ENCODE measurements around the gene CNRIP1. TPM values are rescaled to one million over a fixed set of nuclear protein-coding genes. Genes with fewer than 3 reads are reported as not detected.

The CNRIP1 gene, protein sequence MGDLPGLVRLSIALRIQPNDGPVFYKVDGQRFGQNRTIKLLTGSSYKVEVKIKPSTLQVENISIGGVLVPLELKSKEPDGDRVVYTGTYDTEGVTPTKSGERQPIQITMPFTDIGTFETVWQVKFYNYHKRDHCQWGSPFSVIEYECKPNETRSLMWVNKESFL
- total RNA-seq (2022) (0.84 and 2.4 TPM in 2 replicates), Bru-seq, nascent RNA (percentile 30 among the genes with signal in this experiment), BruChase-seq, experiment 1, labeled RNA remaining after a 6-hour chase (percentile 33 among the genes with signal in this experiment), BruChase-seq, experiment 2, labeled RNA remaining after a 2-hour chase (percentile 31 among the genes with signal in this experiment)
- long read RNA-seq, partial matches to known transcripts, result 1 of 4 reads
- long read RNA-seq, other reads (novel, unspliced or antisense), result 1 of 4 reads

DNA sequence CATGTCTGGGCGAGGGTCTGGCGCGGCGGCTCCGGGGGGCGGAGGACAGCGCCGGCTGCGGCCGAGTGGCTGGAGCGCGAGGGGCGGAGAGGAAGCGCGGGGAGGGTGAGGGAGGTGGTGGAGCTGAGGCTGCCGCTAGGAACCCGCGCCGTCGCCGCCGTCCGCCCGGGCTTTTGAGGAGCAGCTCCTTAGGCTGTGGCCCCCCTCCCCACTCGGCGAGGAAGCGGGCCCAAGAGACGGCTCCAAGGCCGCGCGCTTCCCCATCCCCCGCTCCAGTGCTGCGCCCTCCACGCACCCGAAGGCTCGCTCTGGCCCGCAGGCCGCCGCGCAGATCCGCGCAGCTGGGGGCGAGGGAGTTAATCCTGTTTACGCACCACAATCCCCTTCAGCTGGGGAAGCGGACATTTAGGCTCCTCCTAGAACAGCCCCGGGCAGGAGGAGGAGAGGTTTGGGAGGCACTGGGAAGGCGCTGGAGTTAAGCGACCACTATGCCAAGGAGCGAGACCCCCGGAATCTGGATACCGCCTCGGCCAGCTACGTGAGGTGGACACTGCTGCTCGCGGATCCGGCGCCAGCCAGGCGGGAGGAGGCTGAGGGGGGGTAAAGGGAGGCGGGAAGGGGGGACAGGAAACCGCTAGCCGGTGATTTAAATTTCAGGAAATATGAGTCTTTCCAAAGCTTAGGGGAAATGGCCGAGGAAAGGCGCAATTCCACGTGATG, at the start of gene CNRIP1:
TSS of gene CNRIP1 (minus strand) at position 552 of the 720 bp plus-strand sequence. CDS start at position 3, 549 bp downstream.
- ChIA-PET CTCF (interaction anchor here (0.6 to 2.1 kb wide), 6 partner anchors 9 to 162 kb away, joined by 3 to 4 read pairs (median 4); partner anchors contain the start of gene PNO1), POLR2A (interaction anchor here (0.5 to 1.2 kb wide), 4 partner anchors 10 to 66 kb away, joined by 3 to 4 read pairs (median 3); no protein-coding TSS in a partner anchor)
- TF ChIP-seq, protein P1, sequence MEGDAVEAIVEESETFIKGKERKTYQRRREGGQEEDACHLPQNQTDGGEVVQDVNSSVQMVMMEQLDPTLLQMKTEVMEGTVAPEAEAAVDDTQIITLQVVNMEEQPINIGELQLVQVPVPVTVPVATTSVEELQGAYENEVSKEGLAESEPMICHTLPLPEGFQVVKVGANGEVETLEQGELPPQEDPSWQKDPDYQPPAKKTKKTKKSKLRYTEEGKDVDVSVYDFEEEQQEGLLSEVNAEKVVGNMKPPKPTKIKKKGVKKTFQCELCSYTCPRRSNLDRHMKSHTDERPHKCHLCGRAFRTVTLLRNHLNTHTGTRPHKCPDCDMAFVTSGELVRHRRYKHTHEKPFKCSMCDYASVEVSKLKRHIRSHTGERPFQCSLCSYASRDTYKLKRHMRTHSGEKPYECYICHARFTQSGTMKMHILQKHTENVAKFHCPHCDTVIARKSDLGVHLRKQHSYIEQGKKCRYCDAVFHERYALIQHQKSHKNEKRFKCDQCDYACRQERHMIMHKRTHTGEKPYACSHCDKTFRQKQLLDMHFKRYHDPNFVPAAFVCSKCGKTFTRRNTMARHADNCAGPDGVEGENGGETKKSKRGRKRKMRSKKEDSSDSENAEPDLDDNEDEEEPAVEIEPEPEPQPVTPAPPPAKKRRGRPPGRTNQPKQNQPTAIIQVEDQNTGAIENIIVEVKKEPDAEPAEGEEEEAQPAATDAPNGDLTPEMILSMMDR (IDR thresholded peaks at IDR 0.05; ENCODE audit: unreplicated experiment), result no peak
- intact Hi-C loops (cut with micrococcal nuclease), result no loop called here
- H3K36me3 Mint-ChIP-seq (ENCODE audit: insufficient read depth, unreplicated experiment), result no peaks in the 10 kb centered on the region
- no peaks in the 10 kb centered on the region for H3K4me1 Mint-ChIP-seq (ENCODE audit: insufficient read depth, unreplicated experiment)
- no TSS peak for BruUV-seq (replicated peaks)
- peak; percentile 44 for DNase-seq (ENCODE audit: unreplicated experiment)
- no peaks in the 10 kb centered on the region for H3K9me3 Mint-ChIP-seq (ENCODE audit: unreplicated experiment)
- H3K27me3 Mint-ChIP-seq (ENCODE audit: insufficient read depth, unreplicated experiment), result peaks cover 9% of the 10 kb centered on the region
- H3K27ac Mint-ChIP-seq (ENCODE audit: low read depth, unreplicated experiment), result no peak within 1 kb of the TSS
- H3K4me3 Mint-ChIP-seq (ENCODE audit: unreplicated experiment), result peak within 1 kb of the TSS; percentile 65

DNA sequence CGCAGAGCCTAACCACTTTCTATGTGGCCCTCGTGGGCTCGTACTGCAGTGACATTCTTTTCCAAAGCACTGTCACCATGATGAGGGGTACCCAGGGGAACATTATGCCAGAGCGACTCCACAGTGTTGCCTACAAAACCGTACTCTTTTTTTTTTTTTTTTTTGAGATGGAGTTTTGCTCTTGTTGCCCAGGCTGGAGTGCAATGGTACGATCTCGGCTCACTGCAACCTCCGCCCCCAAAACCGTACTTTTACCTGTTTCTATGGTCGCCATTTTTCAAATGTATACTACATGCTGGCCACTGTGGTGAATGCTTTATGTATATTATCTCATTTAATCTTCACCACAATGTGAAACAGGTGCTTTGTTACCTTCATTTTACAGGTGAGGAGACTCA, 49.6 kb upstream of the CNRIP1 start:
- Mint-ChIP-seq H3K36me3 (ENCODE audit: insufficient read depth, unreplicated experiment) (no peaks in the 10 kb centered on the region), H3K4me3 (ENCODE audit: unreplicated experiment) (no peak overlapping the region), H3K9me3 (ENCODE audit: unreplicated experiment) (no peaks in the 10 kb centered on the region), H3K4me1 (ENCODE audit: insufficient read depth, unreplicated experiment) (peaks cover 13% of the 10 kb centered on the region), H3K27me3 (ENCODE audit: insufficient read depth, unreplicated experiment) (no peaks in the 10 kb centered on the region), H3K27ac (ENCODE audit: low read depth, unreplicated experiment) (no peak overlapping the region)
- ChIA-PET CTCF (interaction anchor here (0.6 kb wide), 1 partner anchor 180 kb away, joined by 3 read pairs; no protein-coding TSS in a partner anchor), POLR2A (interaction anchor here (0.5 kb wide), 1 partner anchor 130 kb away, joined by 3 read pairs; no protein-coding TSS in a partner anchor)
- DNase-seq (ENCODE audit: unreplicated experiment), result no peak
- TF ChIP-seq, protein P1 (IDR thresholded peaks at IDR 0.05; ENCODE audit: unreplicated experiment), result no peak
- no TSS peak for BruUV-seq (replicated peaks)
- intact Hi-C loops (cut with micrococcal nuclease), result no loop called here

DNA sequence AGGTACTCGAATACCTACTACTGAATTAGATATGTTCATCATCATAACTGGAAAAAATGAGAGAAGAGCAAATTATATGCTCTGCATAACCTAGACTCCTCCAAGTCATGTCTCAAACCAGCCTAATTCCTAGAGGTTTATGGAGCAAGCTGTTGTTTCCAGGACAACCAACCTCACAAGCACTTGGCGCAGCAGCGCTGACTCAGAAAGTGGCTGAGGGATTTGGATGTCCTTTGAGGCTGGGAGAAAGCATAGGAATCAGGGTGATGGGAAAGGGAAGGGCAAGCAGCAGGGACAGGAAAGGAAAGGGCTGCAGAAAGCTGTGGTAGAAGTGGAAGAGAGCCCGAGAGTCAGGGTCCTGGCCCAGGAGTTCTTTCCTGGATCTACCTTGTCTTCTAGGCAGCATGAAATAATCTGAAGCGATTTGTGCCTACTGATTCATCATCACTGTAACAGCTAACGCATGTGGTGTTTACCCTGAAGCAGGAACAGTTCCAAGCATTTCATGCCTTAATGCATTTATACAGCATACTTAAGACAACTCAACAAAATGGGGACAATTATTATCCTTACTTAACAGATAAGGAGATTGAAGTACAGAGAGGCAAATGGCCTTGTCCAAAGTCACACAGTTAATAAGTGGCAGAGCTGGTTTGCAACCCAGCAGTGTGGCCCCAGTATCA, 49.0 kb upstream of the CNRIP1 start:
- BruUV-seq (replicated peaks), result no TSS peak
- H3K36me3 Mint-ChIP-seq (ENCODE audit: insufficient read depth, unreplicated experiment), result no peaks in the 10 kb centered on the region
- no peak overlapping the region for H3K27ac Mint-ChIP-seq (ENCODE audit: low read depth, unreplicated experiment)
- H3K4me3 Mint-ChIP-seq (ENCODE audit: unreplicated experiment), result no peak overlapping the region
- TF ChIP-seq, protein P1 (IDR thresholded peaks at IDR 0.05; ENCODE audit: unreplicated experiment), result no peak
- ChIA-PET POLR2A (interaction anchor here (0.5 to 0.7 kb wide), 2 partner anchors 109 to 130 kb away, joined by 3 to 5 read pairs; no protein-coding TSS in a partner anchor), CTCF (interaction anchor here (0.6 to 0.7 kb wide), 2 partner anchors 20 to 180 kb away, joined by 3 read pairs; no protein-coding TSS in a partner anchor)
- peaks cover 13% of the 10 kb centered on the region for H3K4me1 Mint-ChIP-seq (ENCODE audit: insufficient read depth, unreplicated experiment)
- no peaks in the 10 kb centered on the region for H3K27me3 Mint-ChIP-seq (ENCODE audit: insufficient read depth, unreplicated experiment)
- peak; percentile 50 for DNase-seq (ENCODE audit: unreplicated experiment)
- intact Hi-C loops (cut with micrococcal nuclease), result no loop called here
- no peaks in the 10 kb centered on the region for H3K9me3 Mint-ChIP-seq (ENCODE audit: unreplicated experiment)
